ENCODE results near the gene CNOT1.
A peak's percentile ranks its signal among the peaks of the same experiment; 100 is the strongest.
"Not testable (repeated sequence)": the region's sequence is repeated elsewhere in the genome, so short reads cannot be mapped to it uniquely, and the experiment has no call there.

CNOT1 gene

DNA sequence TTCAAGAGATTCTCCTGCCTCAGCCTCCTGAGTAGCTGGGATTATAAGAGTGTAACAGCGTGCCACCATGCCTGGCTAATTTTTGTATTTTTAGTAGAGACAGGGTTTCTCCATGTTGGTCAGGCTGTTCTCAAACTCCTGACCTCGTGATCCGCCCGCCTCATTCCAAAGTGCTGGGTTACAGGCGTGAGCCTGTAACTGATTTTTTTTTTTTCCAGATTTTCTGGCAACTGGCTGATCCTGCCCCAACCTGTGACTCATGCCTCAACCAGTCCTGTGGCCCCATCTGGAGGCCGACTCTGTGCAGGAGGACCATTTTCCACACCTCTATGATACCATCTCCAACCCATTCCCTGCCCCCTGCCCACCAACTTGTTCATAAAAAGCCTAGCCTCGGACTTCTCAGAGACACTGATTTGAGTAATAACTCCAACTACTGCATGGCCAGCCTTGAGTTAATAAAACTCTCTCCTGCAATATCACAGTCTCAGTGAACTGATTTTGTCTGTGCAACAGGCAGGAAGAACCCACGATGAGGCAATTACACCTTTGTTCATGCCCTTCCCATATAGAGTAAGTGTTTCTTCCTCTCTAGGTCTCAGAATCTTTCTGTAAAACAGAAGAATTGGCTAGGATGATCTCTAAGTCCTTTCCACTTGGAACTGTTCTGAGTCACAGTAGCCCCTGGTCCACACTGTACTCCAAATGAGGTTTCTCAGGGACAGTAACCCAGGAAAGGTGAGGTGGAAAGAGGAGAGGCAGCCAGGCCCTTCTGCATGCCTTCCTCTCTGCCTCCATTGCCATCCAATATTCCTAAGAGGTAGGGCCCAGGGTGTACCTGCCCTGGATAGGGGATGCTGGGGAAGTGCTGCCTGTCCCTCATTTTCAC is 8.8 kb upstream of the CNOT1 start:
- peak; percentile 99 for ATAC-seq
- no peak for TF ChIP-seq GLIS3 (CRISPR knock-in tag; IDR thresholded peaks at IDR 0.05)

DNA sequence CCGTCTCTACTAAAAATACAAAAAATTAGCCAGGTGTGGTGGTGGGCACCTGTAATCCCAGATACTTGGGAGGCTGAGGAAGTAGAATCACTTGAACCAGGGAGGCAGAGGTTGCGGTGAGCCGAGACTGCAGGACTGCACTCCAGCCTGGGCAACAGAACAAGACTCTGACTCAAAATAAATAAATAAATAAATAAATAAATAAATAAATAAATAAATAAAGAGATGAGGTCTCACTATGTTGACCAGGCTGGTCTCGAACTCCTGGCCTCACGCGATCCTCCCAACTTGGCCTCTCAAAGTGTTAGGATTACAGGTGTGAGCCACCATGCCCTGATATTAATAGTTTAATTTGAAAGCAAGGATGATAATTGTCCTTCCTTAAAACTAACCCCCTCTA is 7.4 kb upstream of the CNOT1 start:
- ATAC-seq: not testable (repeated sequence)

GRCh38 chr16:58636466-58636865 is 6.8 kb upstream of the CNOT1 start:
- ATAC-seq: no peak
- TF ChIP-seq CSDC2 (CRISPR knock-in tag; IDR thresholded peaks at IDR 0.05) (no peak), ZC3H10 (CRISPR knock-in tag; IDR thresholded peaks at IDR 0.05) (no peak), ARNTL (CRISPR knock-in tag; IDR thresholded peaks at IDR 0.05; ENCODE audit: borderline replicate concordance, low read depth) (no peak), ISL1 (CRISPR knock-in tag; IDR thresholded peaks at IDR 0.05) (no peak), OSR1 (CRISPR knock-in tag; IDR thresholded peaks at IDR 0.05) (no peak), BACH2 (CRISPR knock-in tag; IDR thresholded peaks at IDR 0.05; ENCODE audit: borderline replicate concordance) (no peak), ESRRG (CRISPR knock-in tag; IDR thresholded peaks at IDR 0.05) (no peak), TOX (CRISPR knock-in tag; IDR thresholded peaks at IDR 0.05; ENCODE audit: borderline replicate concordance) (no peak), SNAI2 (CRISPR knock-in tag; IDR thresholded peaks at IDR 0.05) (no peak), ZNF8 (CRISPR knock-in tag; IDR thresholded peaks at IDR 0.05) (no peak), ZNF565 (CRISPR knock-in tag; conservative IDR thresholded peaks at IDR 0.05; ENCODE audit: low read depth) (no peak), ZFP30 (CRISPR knock-in tag; IDR thresholded peaks at IDR 0.05) (no peak), POU6F1 (CRISPR knock-in tag; IDR thresholded peaks at IDR 0.05; ENCODE audit: borderline replicate concordance, low read depth) (no peak), TSHZ2 (CRISPR knock-in tag; IDR thresholded peaks at IDR 0.05) (no peak), TCF4 (CRISPR knock-in tag; IDR thresholded peaks at IDR 0.05; ENCODE audit: borderline replicate concordance) (no peak)
- TF ChIP-seq, protein P1, sequence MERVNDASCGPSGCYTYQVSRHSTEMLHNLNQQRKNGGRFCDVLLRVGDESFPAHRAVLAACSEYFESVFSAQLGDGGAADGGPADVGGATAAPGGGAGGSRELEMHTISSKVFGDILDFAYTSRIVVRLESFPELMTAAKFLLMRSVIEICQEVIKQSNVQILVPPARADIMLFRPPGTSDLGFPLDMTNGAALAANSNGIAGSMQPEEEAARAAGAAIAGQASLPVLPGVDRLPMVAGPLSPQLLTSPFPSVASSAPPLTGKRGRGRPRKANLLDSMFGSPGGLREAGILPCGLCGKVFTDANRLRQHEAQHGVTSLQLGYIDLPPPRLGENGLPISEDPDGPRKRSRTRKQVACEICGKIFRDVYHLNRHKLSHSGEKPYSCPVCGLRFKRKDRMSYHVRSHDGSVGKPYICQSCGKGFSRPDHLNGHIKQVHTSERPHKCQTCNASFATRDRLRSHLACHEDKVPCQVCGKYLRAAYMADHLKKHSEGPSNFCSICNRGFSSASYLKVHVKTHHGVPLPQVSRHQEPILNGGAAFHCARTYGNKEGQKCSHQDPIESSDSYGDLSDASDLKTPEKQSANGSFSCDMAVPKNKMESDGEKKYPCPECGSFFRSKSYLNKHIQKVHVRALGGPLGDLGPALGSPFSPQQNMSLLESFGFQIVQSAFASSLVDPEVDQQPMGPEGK (CRISPR knock-in tag; IDR thresholded peaks at IDR 0.05; ENCODE audit: borderline replicate concordance): no peak
- TF ChIP-seq, protein P2, sequence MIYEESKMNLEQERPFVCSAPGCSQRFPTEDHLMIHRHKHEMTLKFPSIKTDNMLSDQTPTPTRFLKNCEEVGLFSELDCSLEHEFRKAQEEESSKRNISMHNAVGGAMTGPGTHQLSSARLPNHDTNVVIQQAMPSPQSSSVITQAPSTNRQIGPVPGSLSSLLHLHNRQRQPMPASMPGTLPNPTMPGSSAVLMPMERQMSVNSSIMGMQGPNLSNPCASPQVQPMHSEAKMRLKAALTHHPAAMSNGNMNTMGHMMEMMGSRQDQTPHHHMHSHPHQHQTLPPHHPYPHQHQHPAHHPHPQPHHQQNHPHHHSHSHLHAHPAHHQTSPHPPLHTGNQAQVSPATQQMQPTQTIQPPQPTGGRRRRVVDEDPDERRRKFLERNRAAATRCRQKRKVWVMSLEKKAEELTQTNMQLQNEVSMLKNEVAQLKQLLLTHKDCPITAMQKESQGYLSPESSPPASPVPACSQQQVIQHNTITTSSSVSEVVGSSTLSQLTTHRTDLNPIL (CRISPR knock-in tag; IDR thresholded peaks at IDR 0.05; ENCODE audit: low read depth): no peak
- TF ChIP-seq, protein P3, sequence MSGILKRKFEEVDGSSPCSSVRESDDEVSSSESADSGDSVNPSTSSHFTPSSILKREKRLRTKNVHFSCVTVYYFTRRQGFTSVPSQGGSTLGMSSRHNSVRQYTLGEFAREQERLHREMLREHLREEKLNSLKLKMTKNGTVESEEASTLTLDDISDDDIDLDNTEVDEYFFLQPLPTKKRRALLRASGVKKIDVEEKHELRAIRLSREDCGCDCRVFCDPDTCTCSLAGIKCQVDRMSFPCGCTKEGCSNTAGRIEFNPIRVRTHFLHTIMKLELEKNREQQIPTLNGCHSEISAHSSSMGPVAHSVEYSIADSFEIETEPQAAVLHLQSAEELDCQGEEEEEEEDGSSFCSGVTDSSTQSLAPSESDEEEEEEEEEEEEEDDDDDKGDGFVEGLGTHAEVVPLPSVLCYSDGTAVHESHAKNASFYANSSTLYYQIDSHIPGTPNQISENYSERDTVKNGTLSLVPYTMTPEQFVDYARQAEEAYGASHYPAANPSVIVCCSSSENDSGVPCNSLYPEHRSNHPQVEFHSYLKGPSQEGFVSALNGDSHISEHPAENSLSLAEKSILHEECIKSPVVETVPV (CRISPR knock-in tag; IDR thresholded peaks at IDR 0.05): no peak

- TF ChIP-seq ZFP30 (CRISPR knock-in tag; IDR thresholded peaks at IDR 0.05) (no peak), ISL1 (CRISPR knock-in tag; IDR thresholded peaks at IDR 0.05) (no peak), RARB (CRISPR knock-in tag; IDR thresholded peaks at IDR 0.05) (no peak), BACH2 (CRISPR knock-in tag; IDR thresholded peaks at IDR 0.05; ENCODE audit: borderline replicate concordance) (no peak), OSR1 (CRISPR knock-in tag; IDR thresholded peaks at IDR 0.05) (no peak), ZFP3 (CRISPR knock-in tag; IDR thresholded peaks at IDR 0.05) (no peak), ZNF565 (CRISPR knock-in tag; conservative IDR thresholded peaks at IDR 0.05; ENCODE audit: low read depth) (no peak), GLIS3 (CRISPR knock-in tag; IDR thresholded peaks at IDR 0.05) (no peak), CSDC2 (CRISPR knock-in tag; IDR thresholded peaks at IDR 0.05) (no peak), ZC3H10 (CRISPR knock-in tag; IDR thresholded peaks at IDR 0.05) (no peak), ARNTL (CRISPR knock-in tag; IDR thresholded peaks at IDR 0.05; ENCODE audit: borderline replicate concordance, low read depth) (no peak), PPARA (CRISPR knock-in tag; IDR thresholded peaks at IDR 0.05; ENCODE audit: borderline replicate concordance) (no peak), TOX (CRISPR knock-in tag; IDR thresholded peaks at IDR 0.05; ENCODE audit: borderline replicate concordance) (no peak)
Measured at GRCh38 chr16:58635502-58635901, 5.9 kb upstream of the CNOT1 start.

More at GRCh38 chr16:58635502-58635901, 5.9 kb upstream of the CNOT1 start:
- no peak for ATAC-seq
